ENCODE measurements around the gene LPAR1.
A peak's percentile ranks its signal among the peaks of the same experiment; 100 is the strongest.
"Not testable (repeated sequence)": the region's sequence is repeated elsewhere in the genome, so short reads cannot be mapped to it uniquely, and the experiment has no call there.

Gene LPAR1

GRCh38 chr9:111038331-111039230 lies at the start of gene LPAR1:
LPAR1 (minus strand) TSS chr9:111038470; CDS start chr9:110972117, 66,353 bp downstream.
- DNase-seq (ENCODE audit: low read depth): peak; percentile 50

- DNase-seq (ENCODE audit: low read depth): no peak
Observed at GRCh38 chr9:111078391-111079038, 40.2 kb upstream of the LPAR1 start.

GRCh38 chr9:111076519-111076918 lies 38.2 kb upstream of the LPAR1 start:
- DNase-seq (ENCODE audit: low read depth): no peak

GRCh38 chr9:111076042-111076441 lies 37.8 kb upstream of the LPAR1 start:
- no peak for DNase-seq (ENCODE audit: low read depth)

GRCh38 chr9:111074395-111074794 lies 36.1 kb upstream of the LPAR1 start:
- no peak for DNase-seq (ENCODE audit: low read depth)

- DNase-seq (ENCODE audit: low read depth): no peak
Observed at GRCh38 chr9:111069183-111069582, 30.9 kb upstream of the LPAR1 start.

GRCh38 chr9:111068771-111069170 lies 30.5 kb upstream of the LPAR1 start:
- peak; percentile 7 for DNase-seq (ENCODE audit: low read depth)

GRCh38 chr9:111068383-111068730 lies 30.1 kb upstream of the LPAR1 start:
- DNase-seq (ENCODE audit: low read depth): peak; percentile 15

- DNase-seq (ENCODE audit: low read depth): peak; percentile 44
Observed at GRCh38 chr9:111066468-111066867, 28.2 kb upstream of the LPAR1 start.

GRCh38 chr9:111065414-111065813 lies 27.1 kb upstream of the LPAR1 start:
- DNase-seq (ENCODE audit: low read depth): no peak

GRCh38 chr9:111064160-111064837 lies 26.0 kb upstream of the LPAR1 start:
- DNase-seq (ENCODE audit: low read depth): no peak

- DNase-seq (ENCODE audit: low read depth): no peak
Observed at GRCh38 chr9:111063332-111063731, 25.1 kb upstream of the LPAR1 start.

- DNase-seq (ENCODE audit: low read depth): no peak
Observed at GRCh38 chr9:111058166-111058565, 19.9 kb upstream of the LPAR1 start.

- DNase-seq (ENCODE audit: low read depth): peak; percentile 57
Observed at GRCh38 chr9:111056538-111056937, 18.3 kb upstream of the LPAR1 start.

GRCh38 chr9:111052791-111053190 lies 14.5 kb upstream of the LPAR1 start:
- DNase-seq (ENCODE audit: low read depth): no peak

- DNase-seq (ENCODE audit: low read depth): no peak
Observed at GRCh38 chr9:111051400-111051799, 13.1 kb upstream of the LPAR1 start.

GRCh38 chr9:111050819-111051218 lies 12.5 kb upstream of the LPAR1 start:
- DNase-seq (ENCODE audit: low read depth): no peak

- not testable (repeated sequence) for DNase-seq (ENCODE audit: low read depth)
Observed at GRCh38 chr9:111047287-111047686, 9.0 kb upstream of the LPAR1 start.

- DNase-seq (ENCODE audit: low read depth): no peak
Observed at GRCh38 chr9:111041902-111042301, 3.6 kb upstream of the LPAR1 start.

GRCh38 chr9:111040494-111040893 lies 2.2 kb upstream of the LPAR1 start:
- DNase-seq (ENCODE audit: low read depth): no peak

GRCh38 chr9:111039231-111039906 lies 1.1 kb upstream of the LPAR1 start:
- DNase-seq (ENCODE audit: low read depth): no peak

GRCh38 chr9:111037708-111038330 lies 451 bp downstream of the LPAR1 start:
- no peak for DNase-seq (ENCODE audit: low read depth)
